ENCODE data around the gene JPH3.

Gene JPH3

DNA sequence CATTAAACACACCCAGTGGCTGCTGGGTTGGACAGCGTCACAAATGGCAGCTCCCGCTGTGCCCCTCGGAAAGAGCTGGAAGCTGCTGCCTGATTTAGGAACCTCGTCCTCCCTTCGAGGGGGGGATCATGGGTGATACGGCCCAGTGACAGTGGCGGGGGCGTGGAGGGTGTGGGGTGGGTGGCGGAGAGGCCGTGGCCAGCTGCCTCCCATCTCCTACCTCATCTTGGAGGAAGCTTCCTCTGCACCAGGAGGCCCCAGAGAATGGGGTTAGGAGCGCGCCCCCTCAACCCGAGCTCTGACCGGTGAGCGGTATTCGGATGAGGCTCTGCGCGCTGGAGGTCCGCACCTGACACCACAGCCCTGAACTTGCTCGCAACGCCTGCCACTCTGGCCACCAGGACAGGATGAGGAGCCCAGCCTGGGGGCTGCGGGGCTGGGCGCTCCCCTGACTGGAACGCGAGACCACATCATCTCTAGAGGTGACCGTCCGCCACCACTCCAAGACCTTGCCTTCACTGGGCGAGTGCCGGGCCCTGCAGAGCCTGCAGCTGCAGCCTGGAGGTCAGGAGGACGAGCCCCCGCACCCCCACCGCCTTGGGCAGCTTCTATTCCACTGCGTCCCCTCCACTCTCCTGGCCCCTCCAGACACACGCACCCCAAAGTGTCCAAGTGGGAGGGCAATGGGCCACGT lies 82.5 kb downstream of the JPH3 start:
- DNase-seq = no peak

DNA sequence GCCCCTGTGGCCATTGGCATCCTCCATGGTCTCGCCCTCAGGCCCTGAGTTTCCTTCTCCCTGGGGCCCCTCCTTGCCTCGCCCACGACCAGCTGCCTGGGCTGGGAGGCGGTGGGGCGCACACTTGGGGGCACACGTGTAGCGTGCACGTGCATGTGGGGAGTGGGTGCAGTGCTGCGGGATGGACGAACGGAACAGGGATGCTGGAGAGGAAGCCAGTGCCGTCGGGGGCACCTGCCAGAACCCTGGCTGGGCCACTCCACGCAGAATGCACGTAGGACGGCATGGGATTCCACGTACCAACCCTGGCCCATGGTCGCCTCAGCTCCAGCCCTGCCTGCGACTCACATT lies 83.1 kb downstream of the JPH3 start:
- no peak for DNase-seq

DNA sequence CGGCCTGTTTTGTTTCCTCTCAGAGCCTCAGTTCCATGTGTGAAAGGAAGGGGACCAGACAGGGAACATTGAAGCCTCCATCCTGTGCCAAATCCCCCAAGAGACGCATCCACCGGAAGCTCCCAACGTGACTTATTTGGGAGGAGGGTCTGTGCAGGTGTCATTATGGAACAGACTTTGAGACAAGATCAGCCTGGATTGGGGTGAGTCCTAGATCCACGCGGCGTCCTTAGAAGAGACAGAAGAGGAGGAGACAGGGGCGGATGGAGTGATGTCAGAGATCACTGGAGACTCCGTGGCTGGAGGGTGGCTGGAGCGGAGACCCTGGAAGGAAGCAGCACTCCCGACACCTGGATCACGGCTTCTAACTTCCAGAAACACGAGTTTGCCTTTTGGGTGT lies 83.5 kb downstream of the JPH3 start:
- no peak for DNase-seq

DNA sequence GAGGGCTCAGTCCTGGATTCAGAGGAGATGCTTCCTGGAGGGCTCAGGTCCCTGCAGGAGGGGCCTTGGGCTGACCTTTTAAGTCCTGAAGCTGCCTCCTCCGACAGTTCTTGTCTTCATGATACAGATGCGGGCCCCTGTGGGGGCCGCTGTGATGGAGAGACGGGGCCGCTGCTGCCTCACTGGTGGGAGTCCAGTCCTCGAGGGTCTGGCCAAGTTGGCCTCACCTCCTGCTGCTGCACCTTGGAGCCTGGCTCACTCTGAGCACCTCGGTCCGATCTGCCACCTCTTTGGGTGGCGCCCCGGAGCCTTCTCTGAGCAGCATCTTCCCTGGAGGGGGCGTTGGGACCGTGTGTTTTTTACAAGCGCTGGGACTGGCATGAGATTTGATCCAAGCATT lies 84.4 kb downstream of the JPH3 start:
- DNase-seq = no peak

DNA sequence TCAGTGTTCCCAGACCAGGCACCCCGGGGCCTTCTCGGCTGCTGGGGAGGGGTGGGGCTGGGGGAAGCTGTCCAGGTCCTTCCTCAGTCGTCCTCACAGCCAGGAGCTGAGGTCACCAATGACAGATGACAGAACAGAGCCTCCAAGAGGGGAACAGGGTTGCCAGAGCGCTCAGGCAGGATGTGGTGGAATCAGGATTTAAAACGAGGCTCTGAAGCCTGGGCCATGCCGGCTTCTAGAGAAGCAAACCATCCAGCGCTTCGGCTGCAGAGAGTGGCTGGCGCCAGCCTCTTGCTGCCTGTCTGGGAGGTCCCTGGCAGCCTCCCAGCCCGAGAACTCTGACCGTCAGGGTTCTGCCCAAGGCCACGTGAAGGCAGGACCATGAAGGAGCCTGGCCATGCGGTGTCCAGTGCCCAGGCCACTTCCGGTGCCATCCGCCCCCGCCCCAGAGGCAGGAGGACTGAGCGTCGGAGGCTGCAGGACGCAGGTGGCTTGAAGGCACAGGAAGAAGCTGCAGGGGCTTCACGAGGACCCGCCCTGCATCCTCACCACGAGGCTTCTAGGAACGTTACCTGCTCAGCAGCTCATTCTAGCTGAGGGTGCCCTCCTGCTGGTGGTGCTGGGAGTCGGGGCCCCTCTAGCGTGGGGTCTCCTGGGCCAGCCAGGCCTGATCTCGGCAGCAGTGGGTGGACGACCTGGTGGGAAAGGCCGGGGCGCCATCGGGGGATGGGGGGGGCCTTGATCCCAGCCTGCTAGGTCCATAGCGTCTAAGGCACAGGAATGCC lies 85.0 kb downstream of the JPH3 start:
- no peak for DNase-seq

DNA sequence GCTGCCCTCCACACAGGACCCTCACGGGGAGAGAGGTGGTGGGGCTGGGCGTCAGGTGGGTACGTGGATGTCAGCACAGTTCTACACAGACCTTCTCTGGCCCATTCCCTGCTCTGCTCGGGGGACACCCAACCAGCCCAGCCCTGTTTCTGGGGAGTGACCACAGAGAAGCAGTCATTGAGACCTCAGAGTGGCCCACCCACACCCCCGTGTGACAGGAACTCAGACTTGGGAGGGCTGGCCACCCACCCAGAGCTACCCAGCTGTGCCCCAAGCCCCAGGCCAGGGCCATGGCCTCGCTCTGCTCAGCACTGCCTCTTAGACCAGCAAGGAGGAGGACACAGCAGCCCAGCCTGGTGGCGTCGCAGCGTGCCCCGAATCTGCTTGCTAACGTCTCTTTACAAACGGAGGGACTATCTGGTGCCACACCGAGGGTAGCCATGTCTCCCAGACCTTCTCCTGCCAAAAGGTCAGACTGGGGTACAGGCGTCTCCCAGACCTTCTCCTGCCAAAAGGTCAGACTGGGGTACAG lies 85.8 kb downstream of the JPH3 start:
- DNase-seq = no peak

DNA sequence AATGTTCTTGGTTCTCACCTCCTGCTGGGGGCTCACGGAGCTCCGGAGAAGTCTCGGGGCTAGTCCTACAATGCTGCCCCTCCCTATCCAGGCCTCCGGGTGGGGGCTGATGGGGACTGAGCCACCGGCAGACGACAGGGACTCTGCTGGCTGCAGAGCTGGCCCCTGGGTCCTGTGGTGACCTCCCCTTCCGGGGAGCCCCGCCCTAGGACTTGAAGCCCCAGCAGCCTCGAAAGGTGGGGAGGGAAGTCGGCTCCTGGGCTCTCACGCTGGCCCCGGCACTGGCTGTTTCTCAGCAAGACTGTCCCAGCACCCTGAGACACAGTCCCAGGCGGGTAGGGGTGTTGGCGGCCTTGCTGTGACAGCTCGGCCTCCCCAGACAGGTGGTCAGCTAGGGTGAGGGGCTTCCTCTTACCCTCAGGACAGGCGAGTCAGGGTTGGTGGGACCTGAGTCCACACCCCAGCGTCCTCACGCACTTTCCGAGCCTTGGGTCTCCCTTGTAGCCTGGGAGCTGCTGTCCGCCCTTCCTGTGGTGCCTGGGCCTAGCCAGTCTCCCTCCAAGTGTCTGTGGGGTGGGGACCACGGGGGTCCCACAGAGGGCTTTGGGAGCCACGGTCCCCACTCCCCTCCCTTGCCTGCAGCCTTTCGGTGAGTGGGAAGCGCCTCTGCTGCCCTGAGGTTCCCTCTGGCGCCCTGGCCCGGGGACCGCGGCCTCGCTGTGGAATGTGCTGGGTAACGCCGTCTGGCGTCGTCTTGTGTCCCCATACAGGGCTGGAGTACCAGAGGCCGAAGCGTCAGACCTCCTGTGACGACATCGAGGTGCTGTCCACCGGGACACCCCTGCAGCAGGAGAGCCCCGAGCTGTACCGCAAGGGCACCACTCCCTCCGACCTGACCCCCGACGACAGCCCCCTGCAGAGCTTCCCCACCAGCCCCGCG lies 86.8 kb downstream of the JPH3 start:
- DNase-seq = no peak

DNA sequence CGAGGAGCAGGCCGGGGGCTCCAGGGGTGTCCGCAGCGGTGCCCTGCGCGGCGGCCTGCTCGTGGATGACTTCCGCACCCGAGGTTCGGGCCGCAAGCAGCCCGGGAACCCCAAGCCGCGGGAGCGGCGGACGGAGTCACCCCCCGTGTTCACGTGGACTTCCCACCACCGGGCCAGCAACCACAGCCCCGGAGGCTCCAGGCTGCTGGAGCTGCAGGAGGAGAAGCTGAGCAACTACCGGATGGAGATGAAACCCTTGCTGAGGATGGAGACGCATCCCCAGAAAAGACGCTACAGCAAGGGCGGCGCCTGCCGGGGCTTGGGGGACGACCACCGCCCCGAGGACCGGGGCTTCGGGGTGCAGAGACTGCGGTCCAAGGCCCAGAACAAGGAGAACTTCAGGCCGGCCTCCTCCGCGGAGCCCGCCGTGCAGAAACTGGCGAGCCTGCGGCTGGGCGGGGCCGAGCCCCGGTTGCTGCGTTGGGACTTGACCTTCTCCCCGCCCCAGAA lies 87.7 kb downstream of the JPH3 start:
- DNase-seq = no peak

DNA sequence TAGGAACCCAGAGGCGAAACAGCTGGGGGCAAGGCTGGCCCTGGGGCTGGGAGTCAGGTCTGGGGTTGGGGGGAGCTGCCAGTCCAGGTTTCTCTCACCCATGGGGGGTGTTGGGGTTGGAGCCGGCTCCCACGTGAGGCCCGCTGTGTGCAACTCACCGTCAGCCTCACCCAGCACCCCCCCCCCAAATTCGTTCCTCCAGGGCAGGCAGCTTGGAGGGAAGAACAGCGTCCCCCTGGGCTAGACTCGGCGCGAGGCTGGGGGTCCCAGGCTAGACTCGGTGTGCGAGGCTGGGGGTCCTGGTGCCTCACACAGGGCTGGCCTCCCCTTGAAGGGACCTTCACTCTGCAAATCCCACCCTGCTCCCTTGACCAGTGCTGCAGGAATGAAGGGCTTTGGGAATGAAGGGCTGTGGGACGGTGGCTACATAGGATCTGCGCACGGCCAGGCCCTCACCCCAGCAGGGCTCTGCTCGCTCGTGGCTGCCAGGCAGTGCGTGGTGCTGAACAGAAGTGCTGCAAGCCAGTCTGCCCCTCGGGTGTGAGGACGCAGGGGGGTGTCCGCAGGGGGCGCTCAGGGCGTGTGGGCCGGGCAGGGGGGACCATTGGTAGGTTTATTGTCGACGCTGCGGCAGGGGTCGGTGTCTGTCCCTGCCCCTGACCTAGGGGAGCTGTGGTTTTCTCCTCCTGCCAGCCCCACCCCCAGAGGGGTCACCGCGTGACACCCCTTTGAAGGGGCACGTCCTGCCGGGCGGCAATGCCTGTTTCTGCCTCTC lies 88.8 kb downstream of the JPH3 start:
- DNase-seq = no peak

DNA sequence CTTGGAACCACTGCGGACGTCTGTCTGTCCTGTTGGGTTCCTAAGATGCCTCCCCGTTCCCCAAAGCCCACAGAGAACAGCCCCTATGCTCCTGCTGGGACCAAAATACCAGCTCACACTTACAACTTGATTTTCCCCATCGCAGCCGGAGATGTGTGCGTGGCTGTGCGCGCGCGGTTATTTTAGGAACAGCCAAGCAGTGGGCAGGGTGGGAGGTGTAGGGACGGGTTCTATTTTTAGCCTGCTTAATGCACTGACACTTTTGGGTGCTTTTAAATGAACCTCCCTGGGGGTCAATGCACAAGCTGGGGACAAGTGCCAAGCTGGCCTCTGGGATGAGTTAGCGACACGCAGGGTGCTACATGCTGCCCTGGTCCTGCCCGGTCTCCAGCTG lies 89.4 kb downstream of the JPH3 start:
- no peak for DNase-seq

DNA sequence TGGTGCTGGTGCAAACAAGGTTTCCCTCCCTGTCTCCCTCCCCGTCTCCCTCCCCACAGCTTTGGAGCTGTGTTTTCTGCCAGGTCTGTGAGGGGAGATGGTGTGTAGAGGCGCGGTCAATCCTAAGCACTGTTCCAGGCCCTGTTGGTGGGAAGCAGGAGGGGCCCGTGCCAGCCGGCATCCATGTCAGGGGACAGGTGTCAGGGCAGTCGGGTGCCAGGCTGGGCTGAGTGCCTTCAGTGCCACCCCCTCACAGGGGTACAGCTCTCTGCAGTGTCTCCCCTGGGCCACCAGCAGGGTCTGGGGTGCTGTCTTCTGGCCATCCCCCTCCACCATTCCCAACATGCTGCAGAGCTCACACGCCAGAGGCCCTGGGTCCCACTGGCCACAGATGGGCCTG lies 89.9 kb downstream of the JPH3 start:
- DNase-seq = no peak

DNA sequence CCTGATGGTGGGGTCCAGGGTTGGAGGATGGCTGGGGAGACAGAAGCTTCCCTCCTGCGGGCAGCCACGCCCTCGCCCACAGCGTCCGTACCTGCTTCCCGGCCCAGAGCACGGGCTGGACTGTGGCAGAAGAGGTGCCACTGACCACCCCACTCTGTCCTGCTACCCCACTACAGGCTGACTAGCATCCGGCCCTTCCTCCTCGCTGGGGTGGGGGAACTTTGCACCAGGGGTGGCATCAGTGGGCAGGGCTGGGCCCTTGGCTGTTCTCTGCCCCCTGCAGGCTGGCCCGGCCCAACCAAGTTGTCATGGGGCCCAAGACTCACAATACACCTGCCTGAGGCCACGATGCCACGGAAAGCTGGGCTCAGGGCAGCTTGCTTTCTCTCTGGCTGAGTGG lies 90.4 kb downstream of the JPH3 start:
- DNase-seq = no peak

DNA sequence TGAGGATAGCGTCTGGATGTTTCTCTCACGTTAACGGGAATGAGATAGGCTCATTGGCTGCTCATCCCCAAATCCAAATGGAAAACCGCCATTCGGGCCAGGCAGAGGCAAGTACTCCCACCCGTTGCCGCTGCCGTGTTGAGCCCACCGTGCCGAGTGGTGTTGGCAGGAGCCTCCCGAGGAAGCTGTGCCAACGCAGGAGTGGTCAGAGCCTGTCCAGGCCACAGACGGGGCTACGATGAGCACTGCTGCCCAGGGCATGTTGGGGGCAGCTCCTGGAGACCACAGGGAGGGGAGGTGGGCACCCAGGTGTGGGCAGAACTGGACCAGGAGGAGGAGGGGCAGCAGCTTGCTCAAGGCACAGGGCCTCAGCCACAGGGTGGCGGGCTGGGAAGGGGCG lies 91.5 kb downstream of the JPH3 start:
- DNase-seq = no peak

DNA sequence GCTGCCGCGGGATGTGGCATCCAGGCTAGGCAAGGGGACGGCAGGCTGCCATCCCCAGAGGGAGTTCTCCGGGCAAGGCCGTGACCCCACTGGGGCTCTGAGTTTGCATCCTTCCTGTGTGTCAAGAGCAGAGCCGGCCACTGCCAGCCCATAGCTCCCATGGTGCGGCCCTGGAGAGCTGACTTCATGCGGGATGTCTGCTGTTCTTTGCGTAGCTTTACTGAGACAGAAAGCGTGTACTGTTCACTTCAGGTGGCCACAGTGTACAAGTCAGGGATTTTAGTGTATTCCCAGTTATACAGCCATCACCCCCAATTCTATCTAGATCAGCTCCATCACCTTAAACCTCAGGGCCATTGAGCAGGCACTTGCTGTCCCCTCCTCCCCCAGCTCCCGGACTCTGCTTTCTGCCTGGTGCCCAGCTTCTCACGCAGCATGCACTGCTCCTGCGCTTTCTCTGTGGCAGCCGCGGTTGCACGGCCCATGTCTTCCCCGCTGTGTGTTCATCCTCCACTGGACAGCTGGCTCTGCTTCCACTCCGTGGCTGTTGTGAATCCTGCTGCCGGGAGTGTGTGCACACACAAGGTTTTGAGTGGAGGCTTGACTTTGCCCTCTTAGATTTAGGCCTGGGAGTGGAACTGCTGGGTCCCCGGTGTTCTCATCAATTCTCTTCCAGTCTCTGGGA lies 92.3 kb downstream of the JPH3 start:
- DNase-seq = no peak

DNA sequence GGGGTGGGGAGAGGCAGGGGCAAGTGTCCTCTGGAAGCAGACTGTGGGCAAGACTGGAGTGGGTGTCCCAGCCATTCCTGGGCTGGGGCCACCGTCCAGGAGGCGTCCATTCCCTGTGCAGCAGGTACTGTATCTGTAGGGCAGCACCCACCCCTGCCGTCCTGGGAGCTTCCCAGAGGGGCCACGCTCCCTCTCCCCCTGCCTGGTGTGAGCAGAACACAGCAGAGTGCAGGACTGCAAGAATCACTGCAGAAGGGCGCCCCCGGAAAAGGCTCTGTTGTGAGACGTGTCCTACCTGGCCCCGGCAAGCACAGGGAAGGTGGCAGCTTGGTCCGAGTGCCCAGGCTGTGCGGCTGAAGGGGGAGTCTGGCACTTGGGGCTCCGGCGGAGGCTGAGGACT lies 93.2 kb downstream of the JPH3 start:
- DNase-seq = no peak

DNA sequence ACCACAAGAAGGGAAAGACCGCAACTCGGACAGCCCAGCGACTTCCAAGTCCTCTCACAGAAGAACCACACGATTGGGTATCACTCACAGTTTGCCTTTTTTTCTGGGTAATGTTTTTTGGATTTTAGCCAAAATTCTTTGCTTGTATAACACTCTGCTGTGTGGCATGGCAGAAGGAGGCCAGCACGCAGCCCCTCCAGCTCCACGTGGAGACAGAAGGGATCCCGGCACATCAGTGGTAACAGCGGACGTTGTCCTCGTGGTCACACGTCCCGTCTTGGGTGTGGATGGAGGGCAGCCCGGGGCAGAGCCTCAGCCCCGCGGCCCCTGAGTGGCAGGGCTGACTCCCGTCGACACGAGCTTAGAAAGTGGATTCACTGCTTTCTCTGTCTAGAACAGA lies 94.4 kb downstream of the JPH3 start:
- DNase-seq = no peak

DNA sequence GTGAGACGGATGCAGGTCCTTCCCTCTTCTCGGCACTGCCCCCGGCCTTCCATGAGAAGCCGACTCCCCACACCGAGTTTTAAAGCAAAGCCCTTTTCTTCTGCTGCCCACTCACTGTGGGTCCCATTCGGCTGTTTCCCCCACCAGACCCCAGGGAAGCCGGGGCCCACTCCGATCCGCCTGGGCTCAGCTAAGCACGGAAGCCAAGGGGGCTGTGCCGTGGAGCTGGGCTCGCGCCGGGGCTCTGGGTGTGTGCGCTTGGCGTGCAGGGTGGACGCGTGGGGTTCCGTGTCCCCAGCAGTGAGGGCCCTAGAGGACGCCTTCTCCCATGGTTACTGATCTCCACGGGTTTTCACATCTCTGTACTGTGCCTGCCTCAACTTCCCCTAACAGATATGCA lies 94.9 kb downstream of the JPH3 start:
- no peak for DNase-seq

DNA sequence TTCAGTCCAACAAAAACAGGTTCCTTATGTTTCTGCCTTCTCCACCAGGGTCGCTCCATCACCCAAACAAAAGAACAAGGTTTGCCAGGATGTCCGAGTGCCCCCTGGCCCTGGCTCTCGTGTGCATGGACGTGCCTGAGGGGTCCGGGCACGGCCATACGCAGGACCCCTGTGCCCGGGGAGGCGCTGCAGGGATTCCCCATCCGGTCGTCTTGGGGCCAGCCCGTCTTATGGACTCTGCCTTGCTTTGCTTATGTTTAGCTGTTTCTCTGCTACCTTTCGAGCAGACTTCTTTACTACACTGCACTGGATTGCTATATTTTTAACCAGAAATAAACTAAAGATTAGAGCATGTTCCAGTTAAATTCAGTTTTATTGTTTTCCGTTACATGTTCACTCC lies 95.5 kb downstream of the JPH3 start:
- DNase-seq = no peak

DNA sequence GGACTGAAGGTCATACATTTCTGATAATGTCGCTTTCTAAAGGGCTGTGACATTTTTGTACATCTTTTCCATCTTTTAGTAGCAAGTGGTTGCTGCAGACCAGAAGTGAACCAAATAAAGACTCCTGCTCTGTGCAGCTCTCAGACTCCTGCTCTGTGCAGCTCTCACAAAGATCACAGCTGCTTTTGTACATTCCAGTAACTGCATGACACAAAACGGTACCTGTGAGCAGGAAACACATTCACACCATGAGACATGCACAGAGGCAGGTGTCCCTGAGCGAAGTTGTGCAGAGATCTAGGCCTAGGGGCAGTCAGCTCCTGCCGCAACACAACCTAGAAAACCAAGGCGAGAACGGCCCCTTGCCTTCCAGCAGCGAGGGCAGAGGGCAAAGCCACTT lies 95.9 kb downstream of the JPH3 start:
- DNase-seq = no peak

DNA sequence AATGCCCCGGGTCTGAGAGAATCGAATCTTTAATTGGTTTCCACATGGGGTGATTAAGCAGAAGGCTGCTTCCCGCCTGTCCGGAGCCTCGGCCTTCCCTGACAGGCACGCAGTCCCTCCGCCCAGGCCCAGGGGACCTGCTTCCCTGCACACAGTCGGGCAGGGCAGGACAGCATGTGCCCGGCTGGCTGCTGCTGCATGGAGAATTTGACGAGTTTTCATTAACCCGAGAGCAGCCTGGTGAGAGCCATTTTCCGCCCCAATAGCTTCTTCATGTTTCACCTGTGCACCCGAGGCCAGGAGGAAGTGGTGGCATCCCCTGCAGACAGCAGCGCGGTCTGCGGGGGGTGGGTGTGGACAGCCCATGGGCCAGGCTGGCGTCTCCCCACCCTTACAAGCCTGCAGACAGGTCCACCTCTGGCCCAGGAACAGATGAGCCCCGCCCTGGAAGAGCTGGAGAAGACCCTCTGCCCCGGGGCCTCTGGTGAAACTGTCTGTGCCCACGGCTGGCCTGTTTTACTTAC lies 96.4 kb downstream of the JPH3 start:
- DNase-seq = no peak

DNA sequence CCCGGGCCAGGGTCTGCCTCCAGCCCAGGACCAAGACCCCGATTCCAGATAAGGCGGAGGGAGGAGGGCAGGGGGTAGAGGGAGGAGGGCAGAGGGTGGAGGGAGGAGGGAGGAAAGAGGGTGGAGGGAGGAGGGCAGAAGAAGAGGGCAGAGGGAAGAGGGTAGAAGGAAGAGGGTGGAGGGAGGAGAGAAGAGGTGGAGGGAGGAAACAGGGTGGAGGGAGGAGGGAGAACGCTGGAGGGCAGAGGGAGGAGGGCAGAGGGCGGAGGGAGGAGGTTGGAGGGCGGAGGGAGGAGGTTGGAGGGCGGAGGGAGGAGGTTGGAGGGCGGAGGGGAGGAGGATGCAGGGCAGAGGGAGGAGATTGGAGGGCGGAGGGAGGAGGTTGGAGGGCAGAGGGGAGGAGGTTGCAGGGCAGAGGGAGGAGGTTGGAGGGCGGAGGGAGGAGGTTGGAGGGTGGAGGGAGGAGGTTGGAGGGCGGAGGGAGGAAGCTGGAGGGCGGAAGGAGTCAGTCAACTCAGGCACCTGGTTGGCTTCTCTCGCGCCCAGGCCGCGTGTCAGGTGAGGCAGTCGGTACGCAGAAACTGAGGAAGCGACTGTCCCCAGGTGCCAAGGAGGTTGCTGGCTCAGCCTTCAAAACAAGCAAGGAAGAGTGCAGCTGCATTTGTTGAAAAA lies 98.2 kb downstream of the JPH3 start:
- no peak for DNase-seq

Data from NCI-H226 (cell line).